Caco-2 (cell line): ENCODE measurements around the gene PIEZO1. TPM values are rescaled to one million over a fixed set of nuclear protein-coding genes. Genes with fewer than 3 reads are reported as not detected.

Source experiments
- BruUV-seq: library from RNA; stranded (reverse); fragments of 400-500 nt; replicated peaks from 2 replicates; lab custom pipeline; 2021; lab: Mats Ljungman, UMichigan
- CTCF ChIA-PET: fragments of 300-600 bp; sonication (Branson Sonifier 250); formaldehyde crosslinking; loops from one replicate; lab custom pipeline; 2022; ENCODE audit warnings: antibody characterized with exemption; lab: Charles Lee
- POLR2A ChIA-PET: fragments of 300-600 bp; sonication (Branson Sonifier 250); formaldehyde crosslinking; loops from one replicate; lab custom pipeline; 2022; ENCODE audit warnings: antibody characterized with exemption; lab: Charles Lee
- DNase-seq, 2 experiments: peaks; one replicate each; pipeline versions ENCODE4 v3.0.0 to v3.0.0-alpha.2; 2020 to 2022
- H3K27me3 ChIP-seq: replicated peaks from 2 replicates; pipeline ENCODE4 v1.6.0; 2011; ENCODE audit warnings: low read length; ENCODE audit not compliant: control insufficient read depth, insufficient read depth
- H3K36me3 ChIP-seq: 2 replicates; pipeline ENCODE4 v1.5.1; 2011; ENCODE audit warnings: low read length; ENCODE audit not compliant: control insufficient read depth, insufficient read depth
- H3K4me1 ChIP-seq: fragments of 250-450 bp; sonication (Bioruptor Pico); 2 replicates; pipeline ENCODE4 v1.5.1; 2020; ENCODE audit warnings: mild to moderate bottlenecking
- H3K4me3 ChIP-seq: 2 replicates; pipeline ENCODE4 v1.5.1; 2011; ENCODE audit warnings: low read depth, mild to moderate bottlenecking, control low read depth, low read length
- H3K9me3 ChIP-seq: fragments of 250-450 bp; sonication (Bioruptor Pico); 2 replicates; pipeline ENCODE4 v1.5.1; 2020; ENCODE audit warnings: mild to moderate bottlenecking, moderate library complexity
- H3K27ac Mint-ChIP-seq: one replicate; pipeline ENCODE4 v1.8.0; 2022; ENCODE audit warnings: mixed read lengths; ENCODE audit not compliant: unreplicated experiment
- H3K27me3 Mint-ChIP-seq: one replicate; pipeline ENCODE4 v1.8.0; 2022; ENCODE audit warnings: mixed read lengths; ENCODE audit not compliant: insufficient read depth, unreplicated experiment
- H3K36me3 Mint-ChIP-seq: one replicate; pipeline ENCODE4 v1.8.0; 2022; ENCODE audit warnings: mild to moderate bottlenecking, mixed read lengths; ENCODE audit not compliant: insufficient read depth, unreplicated experiment
- H3K4me1 Mint-ChIP-seq: one replicate; pipeline ENCODE4 v1.8.0; 2022; ENCODE audit warnings: low read depth, mixed read lengths; ENCODE audit not compliant: unreplicated experiment
- H3K4me3 Mint-ChIP-seq: one replicate; pipeline ENCODE4 v1.8.0; 2022; ENCODE audit warnings: mild to moderate bottlenecking, moderate library complexity, mixed read lengths; ENCODE audit not compliant: unreplicated experiment
- H3K9me3 Mint-ChIP-seq: one replicate; pipeline ENCODE4 v1.8.0; 2022; ENCODE audit warnings: mixed read lengths; ENCODE audit not compliant: unreplicated experiment
- CTCF ChIP-seq, 2 experiments: fragments of 200-600 bp in 1 of 2; IDR thresholded peaks; 1 replicate in 1 of 2; 2 replicates in 1 of 2; pipeline versions ENCODE4 v1.5.1 to v1.8.0; 2011 to 2022; ENCODE audit warnings: antibody characterized with exemption in 1 of 2, control low read depth in 1 of 2, inconsistent platforms in 1 of 2, low read depth in 1 of 2, low read length in 1 of 2, mild to moderate bottlenecking in 1 of 2, moderate library complexity in 1 of 2; ENCODE audit not compliant: insufficient read depth in 1 of 2, severe bottlenecking in 1 of 2, unreplicated experiment in 1 of 2
- intact Hi-C: fragments of 100-400 bp; cut with micrococcal nuclease; formaldehyde crosslinking; loops from one replicate; pipeline ENCODE4 v1.10.0; 2022; ENCODE audit not compliant: unreplicated experiment
- total RNA-seq: library from RNA; stranded (reverse); gene quantifications from 2 replicates; pipeline ENCODE4 v1.2.3, GENCODE V29; 2022

PIEZO1 gene
- total RNA-seq, 1 experiment from 2014 or later: 248 TPM

GRCh38 chr16:88747588-88748301, 37.3 kb downstream of the PIEZO1 start:
- no peaks in the 10 kb centered on the region for H3K27me3 ChIP-seq
- no peak overlapping the region for H3K4me3 ChIP-seq
- no peaks in the 10 kb centered on the region for H3K9me3 ChIP-seq
- peak; percentile 80 to 85 for DNase-seq
- TF ChIP-seq CTCF (IDR thresholded peaks at IDR 0.05; ENCODE audit: insufficient read depth in 1 of 2, low read depth in 1 of 2, low read length in 1 of 2, severe bottlenecking in 1 of 2, unreplicated experiment in 1 of 2): peak; percentile 73 to 77
- intact Hi-C loops: no loop called here
- no peaks in the 10 kb centered on the region for H3K4me1 Mint-ChIP-seq
- ChIA-PET POLR2A (no interaction called here), CTCF (interaction anchor here (1.3 kb wide), 2 partner anchors 11 to 37 kb away, joined by 3 to 9 read pairs; partner anchors contain the start of gene PIEZO1)
- H3K4me3 Mint-ChIP-seq: no peak overlapping the region
- H3K36me3 ChIP-seq: no peaks in the 10 kb centered on the region; the same call in 1 of the 2 replicates
- peaks cover 42% of the 10 kb centered on the region for H3K36me3 Mint-ChIP-seq
- peaks cover 4% of the 10 kb centered on the region; the same call in 1 of the 2 replicates for H3K4me1 ChIP-seq
- BruUV-seq: no TSS peak
- no peaks in the 10 kb centered on the region for H3K27me3 Mint-ChIP-seq
- no peaks in the 10 kb centered on the region for H3K9me3 Mint-ChIP-seq
- H3K27ac Mint-ChIP-seq: no peak overlapping the region

GRCh38 chr16:88746506-88746905, 38.5 kb downstream of the PIEZO1 start:
- no peaks in the 10 kb centered on the region for H3K4me1 Mint-ChIP-seq
- ChIA-PET CTCF (interaction anchor here (1.0 to 1.3 kb wide), 2 partner anchors 9 kb away, joined by 4 to 9 read pairs; no protein-coding TSS in a partner anchor), POLR2A (interaction anchor here (0.5 kb wide), 1 partner anchor 303 kb away, joined by 3 read pairs; no protein-coding TSS in a partner anchor)
- Histone ChIP-seq H3K4me1 (peaks cover 4% of the 10 kb centered on the region; the same call in 1 of the 2 replicates), H3K4me3 (no peak overlapping the region), H3K36me3 (no peaks in the 10 kb centered on the region; the same call in none of the 2 replicates), H3K9me3 (no peaks in the 10 kb centered on the region), H3K27me3 (no peaks in the 10 kb centered on the region)
- intact Hi-C loops: no loop called here
- peaks cover 36% of the 10 kb centered on the region for H3K36me3 Mint-ChIP-seq
- DNase-seq: no peak
- no peak for TF ChIP-seq CTCF (IDR thresholded peaks at IDR 0.05; ENCODE audit: insufficient read depth in 1 of 2, low read depth in 1 of 2, low read length in 1 of 2, severe bottlenecking in 1 of 2, unreplicated experiment in 1 of 2)
- no TSS peak for BruUV-seq
- H3K27ac Mint-ChIP-seq: no peak overlapping the region
- H3K27me3 Mint-ChIP-seq: no peaks in the 10 kb centered on the region
- H3K9me3 Mint-ChIP-seq: no peaks in the 10 kb centered on the region
- no peak overlapping the region for H3K4me3 Mint-ChIP-seq

GRCh38 chr16:88744577-88745521, 40.2 kb downstream of the PIEZO1 start:
- H3K36me3 Mint-ChIP-seq: peaks cover 38% of the 10 kb centered on the region
- no peaks in the 10 kb centered on the region for H3K4me1 Mint-ChIP-seq
- CTCF ChIA-PET: interaction anchor here (1.0 to 1.2 kb wide), 2 partner anchors 19 to 40 kb away, joined by 6 to 7 read pairs; partner anchors contain the start of gene PIEZO1

More at GRCh38 chr16:88744577-88745521, 40.2 kb downstream of the PIEZO1 start:
- DNase-seq: no peak
- no peak overlapping the region for H3K4me3 Mint-ChIP-seq
- POLR2A ChIA-PET: no interaction called here
- no peaks in the 10 kb centered on the region for H3K27me3 Mint-ChIP-seq
- peaks cover 4% of the 10 kb centered on the region; the same call in 1 of the 2 replicates for H3K4me1 ChIP-seq
- no peaks in the 10 kb centered on the region for H3K9me3 ChIP-seq
- no peaks in the 10 kb centered on the region for H3K27me3 ChIP-seq
- no peaks in the 10 kb centered on the region; the same call in none of the 2 replicates for H3K36me3 ChIP-seq
- TF ChIP-seq CTCF (IDR thresholded peaks at IDR 0.05; ENCODE audit: insufficient read depth in 1 of 2, low read depth in 1 of 2, low read length in 1 of 2, severe bottlenecking in 1 of 2, unreplicated experiment in 1 of 2): no peak
- no peak overlapping the region for H3K4me3 ChIP-seq
- no peaks in the 10 kb centered on the region for H3K9me3 Mint-ChIP-seq
- no TSS peak for BruUV-seq
- no peak overlapping the region for H3K27ac Mint-ChIP-seq
- intact Hi-C loops: no loop called here
